Uterus (tissue), 2 donors: ENCODE measurements around the gene CUBN.

ENCODE experiments used
- CTCF ChIP-seq, 4 experiments: fragments of 200-600 bp in 2 of 4; fragments of 450-650 bp in 2 of 4; sonication (generic) in 2 of 4; IDR thresholded peaks; one replicate each; pipeline ENCODE4 v1.5.1; 2016 to 2019; ENCODE audit warnings: antibody characterized with exemption in 4 of 4, mild to moderate bottlenecking in 2 of 4, moderate library complexity in 1 of 4
- POLR2A ChIP-seq, 2 donors: fragments of 450-650 bp; IDR thresholded peaks; one replicate each; pipeline ENCODE4 v1.6.1; 2016; ENCODE audit warnings: antibody characterized with exemption in 2 of 2, mild to moderate bottlenecking in 1 of 2, moderate library complexity in 1 of 2

DNA sequence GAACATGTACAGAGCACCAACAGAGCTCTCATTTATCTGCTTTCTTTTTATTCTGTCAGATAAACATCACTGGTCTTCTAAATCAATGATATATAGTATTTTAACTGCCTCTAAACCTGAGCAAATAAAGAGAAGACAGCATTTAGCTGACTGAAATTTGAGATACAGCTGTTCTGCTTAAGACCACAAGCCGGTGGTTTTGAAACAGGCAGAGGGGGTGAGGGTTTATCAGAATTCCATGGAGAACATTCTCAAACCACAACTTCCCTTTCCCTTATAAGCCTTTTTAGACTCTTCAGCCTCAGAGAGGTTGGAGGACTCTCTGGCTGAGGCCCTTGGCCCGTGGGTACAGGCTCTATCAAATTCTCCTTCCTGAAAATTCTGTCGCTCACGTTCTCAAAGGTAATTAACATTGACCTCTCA, 225.0 kb downstream of the CUBN start:
- no peak for TF ChIP-seq CTCF (IDR thresholded peaks at IDR 0.05)
- no peak for TF ChIP-seq POLR2A (IDR thresholded peaks at IDR 0.05)
